CD4-positive, alpha-beta memory T cell (primary cell): ENCODE data around the gene MTUS2. TPM values are rescaled to one million over a fixed set of nuclear protein-coding genes. Genes with fewer than 3 reads are reported as not detected.

Source experiments
- CTCF ChIA-PET: fragments of 350-600 bp; sonication (Branson Sonifier 250); formaldehyde crosslinking; loops from one replicate; lab custom pipeline; 2021; ENCODE audit warnings: inconsistent platforms; ENCODE audit not compliant: partially characterized antibody; lab: Charles Lee
- POLR2A ChIA-PET: fragments of 350-600 bp; sonication (Branson Sonifier 250); formaldehyde crosslinking; loops from one replicate; lab custom pipeline; 2021; ENCODE audit not compliant: partially characterized antibody; lab: Charles Lee
- DNase-seq, 5 donors: peaks; one replicate each; pipeline versions ENCODE4 v3.0.0 to v3.0.0-alpha.2; 2020 to 2022; ENCODE audit warnings: mixed read lengths in 1 of 5
- H3K27ac ChIP-seq: one replicate; pipeline ENCODE4 v1.7.0; 2013; ENCODE audit warnings: low read depth, low read length
- H3K27me3 ChIP-seq: 2 replicates; pipeline ENCODE4 v1.7.0; 2013; ENCODE audit warnings: mild to moderate bottlenecking, low read length, moderate library complexity; ENCODE audit not compliant: insufficient read depth
- H3K36me3 ChIP-seq: 2 replicates; pipeline ENCODE4 v1.7.0; 2013; ENCODE audit warnings: mild to moderate bottlenecking, low read length, moderate library complexity; ENCODE audit not compliant: insufficient read depth
- H3K4me1 ChIP-seq: 2 replicates; pipeline ENCODE4 v1.7.0; 2013; ENCODE audit warnings: mild to moderate bottlenecking, low read length, moderate library complexity; ENCODE audit not compliant: insufficient read depth
- H3K4me3 ChIP-seq, 2 donors: one replicate each; pipeline ENCODE4 v1.7.0; 2013; ENCODE audit warnings: low read length in 2 of 2, mild to moderate bottlenecking in 1 of 2
- H3K9me3 ChIP-seq, 2 donors: one replicate each; pipeline ENCODE4 v1.7.0; 2013; ENCODE audit warnings: low read length in 2 of 2, control low read depth in 1 of 2; ENCODE audit not compliant: control insufficient read depth in 1 of 2
- H3K27ac Mint-ChIP-seq, 7 donors: one replicate each; pipeline ENCODE4 v1.8.0; 2020 to 2021; ENCODE audit warnings: mixed read lengths in 7 of 7, mild to moderate bottlenecking in 6 of 7, inconsistent platforms in 3 of 7, moderate library complexity in 3 of 7
- H3K27me3 Mint-ChIP-seq, 2 donors: one replicate each; pipeline ENCODE4 v1.8.0; 2020 to 2021; ENCODE audit warnings: mixed read lengths in 2 of 2
- H3K36me3 Mint-ChIP-seq, 2 donors: one replicate each; pipeline ENCODE4 v1.8.0; 2020 to 2021; ENCODE audit warnings: mixed read lengths in 2 of 2, inconsistent platforms in 1 of 2, mild to moderate bottlenecking in 1 of 2
- H3K4me1 Mint-ChIP-seq, 4 donors: one replicate each; pipeline ENCODE4 v1.8.0; 2020 to 2021; ENCODE audit warnings: mixed read lengths in 4 of 4, mild to moderate bottlenecking in 1 of 4
- H3K4me3 Mint-ChIP-seq, 8 donors: one replicate each; pipeline ENCODE4 v1.8.0; 2020 to 2021; ENCODE audit warnings: mixed read lengths in 8 of 8, mild to moderate bottlenecking in 7 of 8, moderate library complexity in 6 of 8, inconsistent platforms in 3 of 8
- H3K9me3 Mint-ChIP-seq, 8 donors: one replicate each; pipeline ENCODE4 v1.8.0; 2020 to 2021; ENCODE audit warnings: mixed read lengths in 8 of 8, mild to moderate bottlenecking in 5 of 8, inconsistent platforms in 3 of 8, moderate library complexity in 1 of 8
- intact Hi-C: fragments of 100-400 bp; cut with micrococcal nuclease; formaldehyde crosslinking; loops from one replicate; pipeline ENCODE4 v1.15.1; 2023
- polyA plus RNA-seq, 2 donors: library from polyadenylated mRNA; unstranded; fragments of 300-500 nt; fragmentation: Illumina TruSeq; gene quantifications; one replicate each; pipeline ENCODE4 v1.2.3, GENCODE V29; 2021
- total RNA-seq, 2 experiments: library from RNA; stranded (reverse); gene quantifications; one replicate each; pipeline ENCODE4 v1.2.3, GENCODE V29; 2021

Gene MTUS2
- total and polyA plus RNA-seq, 4 experiments from 2014 or later: 0.12 to 1.1 (median 0.60) TPM

DNA sequence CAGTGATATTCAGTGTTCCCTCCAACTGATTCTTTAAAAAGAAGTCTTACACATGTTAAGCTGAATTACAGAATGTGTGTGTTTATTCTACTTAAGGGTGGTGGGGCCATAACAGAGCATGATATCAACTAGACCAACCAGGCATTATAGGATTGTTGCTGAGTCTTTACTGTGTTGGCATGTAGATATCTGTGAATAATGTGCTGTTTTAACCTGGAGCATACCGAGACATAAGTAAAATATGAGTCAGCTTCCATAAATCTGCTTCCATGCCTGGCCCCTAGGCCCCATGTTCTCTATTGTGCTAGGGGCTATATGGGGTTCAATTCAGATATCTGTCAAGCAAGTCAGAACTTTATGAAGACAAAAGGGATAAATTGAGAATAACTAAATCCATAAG lies 295.7 kb downstream of the MTUS2 start:
- Mint-ChIP-seq H3K4me1 (no peaks in the 10 kb centered on the region), H3K9me3 (peaks cover 0 to 5% (median 0%) of the 10 kb centered on the region in 8 donors), H3K27ac (no peak overlapping the region), H3K36me3 (no peaks in the 10 kb centered on the region), H3K27me3 (no peaks in the 10 kb centered on the region), H3K4me3 (no peak overlapping the region)
- no peaks in the 10 kb centered on the region for H3K9me3 ChIP-seq
- ChIA-PET CTCF (no interaction called here), POLR2A (no interaction called here)
- intact Hi-C loops: no loop called here
- no peak overlapping the region for H3K4me3 ChIP-seq
- DNase-seq: no peak
- no peaks in the 10 kb centered on the region for H3K4me1 ChIP-seq
- H3K36me3 ChIP-seq: no peaks in the 10 kb centered on the region
- no peaks in the 10 kb centered on the region for H3K27me3 ChIP-seq
- H3K27ac ChIP-seq: no peak overlapping the region

DNA sequence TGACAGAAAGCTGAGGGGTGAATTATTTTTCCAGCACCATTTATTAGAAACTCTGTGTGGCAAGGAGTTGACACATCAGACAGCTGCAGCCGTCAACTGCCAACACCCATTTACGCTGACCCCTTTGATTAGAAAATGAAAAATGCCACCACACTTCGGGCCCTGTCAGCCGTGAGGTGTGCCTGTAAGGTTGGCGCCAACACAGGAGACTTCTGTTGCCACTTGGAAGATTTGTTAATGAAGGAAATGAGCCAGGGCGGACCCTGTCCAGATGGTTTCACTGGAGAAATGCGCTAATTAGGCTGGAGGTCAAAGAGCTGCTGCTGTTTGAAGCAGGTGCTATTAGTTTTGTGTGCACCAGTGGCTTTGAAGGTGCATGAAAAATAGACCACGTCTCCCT lies 297.5 kb downstream of the MTUS2 start:
- no peaks in the 10 kb centered on the region for H3K36me3 ChIP-seq
- Mint-ChIP-seq H3K36me3 (no peaks in the 10 kb centered on the region), H3K4me3 (no peak overlapping the region), H3K9me3 (peaks cover 0 to 5% (median 0%) of the 10 kb centered on the region in 8 donors), H3K27ac (no peak overlapping the region), H3K27me3 (no peaks in the 10 kb centered on the region), H3K4me1 (no peaks in the 10 kb centered on the region)
- no peak for DNase-seq
- no peaks in the 10 kb centered on the region for H3K4me1 ChIP-seq
- no peaks in the 10 kb centered on the region for H3K27me3 ChIP-seq
- no peak overlapping the region for H3K4me3 ChIP-seq
- no peaks in the 10 kb centered on the region for H3K9me3 ChIP-seq
- ChIA-PET POLR2A (no interaction called here), CTCF (no interaction called here)
- no peak overlapping the region for H3K27ac ChIP-seq
- intact Hi-C loops: no loop called here

DNA sequence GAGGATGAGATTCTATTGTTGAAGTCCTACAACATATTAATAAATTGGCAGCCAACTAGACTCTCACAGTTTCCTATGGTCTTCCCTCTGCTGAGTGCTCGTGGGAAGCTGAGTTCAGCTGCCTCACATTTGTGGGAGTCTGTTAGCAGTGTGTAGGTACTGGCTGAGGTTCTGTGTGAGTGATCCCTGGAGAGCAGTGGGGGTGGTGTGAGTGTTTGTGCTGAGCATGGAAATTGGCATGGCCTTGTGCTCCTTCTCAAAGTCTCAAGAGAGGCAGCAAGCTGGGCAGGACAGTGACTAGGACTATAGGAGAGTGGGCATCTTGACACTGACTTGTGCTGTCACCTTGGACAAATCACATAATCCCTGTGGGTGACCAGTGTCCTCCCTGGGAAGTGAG lies 298.3 kb downstream of the MTUS2 start:
- Histone ChIP-seq H3K9me3 (no peaks in the 10 kb centered on the region), H3K4me1 (no peaks in the 10 kb centered on the region), H3K27ac (no peak overlapping the region), H3K36me3 (no peaks in the 10 kb centered on the region), H3K27me3 (no peaks in the 10 kb centered on the region), H3K4me3 (no peak overlapping the region)
- ChIA-PET CTCF (no interaction called here), POLR2A (no interaction called here)
- no peak for DNase-seq
- Mint-ChIP-seq H3K4me1 (no peaks in the 10 kb centered on the region), H3K27ac (peak overlapping the region in 2 of 7 donors; percentile 14 to 54), H3K27me3 (no peaks in the 10 kb centered on the region), H3K4me3 (no peak overlapping the region), H3K36me3 (no peaks in the 10 kb centered on the region), H3K9me3 (peaks cover 0 to 5% (median 0%) of the 10 kb centered on the region in 8 donors)
- intact Hi-C loops: no loop called here

DNA sequence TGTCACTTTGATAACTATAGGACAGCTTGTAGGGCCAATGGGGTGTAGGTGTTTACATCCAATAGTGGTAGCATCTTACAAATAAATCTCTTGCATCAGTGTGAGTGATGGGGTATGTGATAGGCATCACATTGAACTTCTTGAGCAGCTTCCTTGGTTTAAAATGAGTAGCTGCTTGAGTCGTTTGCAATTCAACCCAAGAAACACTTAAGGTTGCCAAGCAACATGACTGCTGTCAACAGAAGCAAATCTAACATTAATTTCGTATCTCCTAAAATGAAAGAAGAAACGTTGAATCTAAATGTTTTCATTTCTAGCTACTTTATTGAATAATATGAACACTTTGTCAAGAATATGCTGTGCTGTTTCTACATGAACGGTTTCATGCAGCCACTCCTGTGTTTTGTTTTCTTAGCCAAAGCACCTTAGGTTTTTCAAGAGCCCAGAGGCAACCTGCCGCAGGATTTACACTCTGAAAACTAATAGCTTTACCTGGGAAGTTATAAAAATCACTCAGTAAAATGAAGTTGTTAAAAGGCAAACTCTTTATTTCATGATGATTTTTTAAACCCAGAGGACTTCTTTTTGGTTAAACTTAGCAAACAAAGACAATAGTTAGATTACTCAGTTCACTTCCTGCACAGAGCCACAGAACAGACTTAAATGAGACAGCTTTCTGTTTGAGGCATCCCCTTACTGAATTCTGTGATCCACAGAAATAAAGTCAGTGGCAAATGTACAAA lies 305.2 kb downstream of the MTUS2 start:
- Histone ChIP-seq H3K27ac (peak overlapping the region; percentile 35), H3K27me3 (no peaks in the 10 kb centered on the region), H3K9me3 (no peaks in the 10 kb centered on the region), H3K4me1 (peaks cover 15% of the 10 kb centered on the region), H3K36me3 (no peaks in the 10 kb centered on the region), H3K4me3 (no peak overlapping the region)
- Mint-ChIP-seq H3K9me3 (peaks cover 0 to 5% (median 0%) of the 10 kb centered on the region in 8 donors), H3K4me3 (peak overlapping the region; percentile 14 to 89 (median 74)), H3K27me3 (no peaks in the 10 kb centered on the region), H3K36me3 (no peaks in the 10 kb centered on the region), H3K27ac (peak overlapping the region; percentile 69 to 95 (median 91)), H3K4me1 (peaks cover 5 to 26% (median 15%) of the 10 kb centered on the region in 4 donors)
- DNase-seq: peak; percentile 26 to 58 (median 43)
- POLR2A ChIA-PET: interaction anchor here (0.7 to 1.4 kb wide), 3 partner anchors 31 to 44 kb away, joined by 3 to 5 read pairs (median 3); no protein-coding TSS in a partner anchor
- intact Hi-C loops: loop anchor here (2.0 kb wide), 1 partner anchor 45 kb away; no protein-coding TSS in a partner anchor
- CTCF ChIA-PET: no interaction called here

DNA sequence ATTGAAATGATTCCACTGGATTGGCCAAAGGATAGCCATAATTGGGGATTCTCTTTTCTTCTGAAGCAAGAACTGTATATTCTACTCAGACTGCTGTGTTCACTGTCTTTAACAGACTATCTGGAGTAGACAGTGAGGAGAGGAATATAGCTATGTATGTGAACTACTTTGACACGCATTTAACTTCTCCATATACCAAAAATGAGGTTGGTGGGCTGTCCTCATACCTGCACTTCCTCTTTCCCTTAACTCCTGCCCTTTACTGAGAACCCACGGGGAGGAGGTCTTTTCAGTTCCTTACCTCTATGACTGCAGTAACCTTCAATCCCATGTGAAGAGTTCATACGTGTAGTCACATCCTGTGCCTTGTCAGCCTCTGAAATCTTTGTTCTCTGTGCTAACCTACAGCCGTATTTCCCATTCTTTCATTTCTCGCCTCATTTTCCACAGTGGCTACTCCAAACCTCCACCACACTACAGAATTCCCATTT lies 305.8 kb downstream of the MTUS2 start:
- CTCF ChIA-PET: no interaction called here
- H3K4me3 Mint-ChIP-seq: peak overlapping the region in 7 of 8 donors; percentile 66 to 89 (median 76)
- intact Hi-C loops: loop anchor here (2.0 kb wide), 1 partner anchor 45 kb away; no protein-coding TSS in a partner anchor
- Histone ChIP-seq H3K27ac (peak overlapping the region; percentile 35), H3K27me3 (no peaks in the 10 kb centered on the region), H3K9me3 (no peaks in the 10 kb centered on the region), H3K4me1 (peaks cover 15% of the 10 kb centered on the region), H3K4me3 (no peak overlapping the region), H3K36me3 (no peaks in the 10 kb centered on the region)
- H3K27ac Mint-ChIP-seq: peak overlapping the region; percentile 69 to 95 (median 93)
- DNase-seq: peak in 4 of 5 donors; percentile 11 to 27 (median 22)
- no peaks in the 10 kb centered on the region for H3K27me3 Mint-ChIP-seq
- H3K4me1 Mint-ChIP-seq: peaks cover 5 to 26% (median 15%) of the 10 kb centered on the region in 4 donors
- POLR2A ChIA-PET: interaction anchor here (0.7 to 1.4 kb wide), 3 partner anchors 32 to 45 kb away, joined by 3 to 5 read pairs (median 3); no protein-coding TSS in a partner anchor
- H3K9me3 Mint-ChIP-seq: peaks cover 0 to 5% (median under 1%) of the 10 kb centered on the region in 8 donors
- no peaks in the 10 kb centered on the region for H3K36me3 Mint-ChIP-seq

DNA sequence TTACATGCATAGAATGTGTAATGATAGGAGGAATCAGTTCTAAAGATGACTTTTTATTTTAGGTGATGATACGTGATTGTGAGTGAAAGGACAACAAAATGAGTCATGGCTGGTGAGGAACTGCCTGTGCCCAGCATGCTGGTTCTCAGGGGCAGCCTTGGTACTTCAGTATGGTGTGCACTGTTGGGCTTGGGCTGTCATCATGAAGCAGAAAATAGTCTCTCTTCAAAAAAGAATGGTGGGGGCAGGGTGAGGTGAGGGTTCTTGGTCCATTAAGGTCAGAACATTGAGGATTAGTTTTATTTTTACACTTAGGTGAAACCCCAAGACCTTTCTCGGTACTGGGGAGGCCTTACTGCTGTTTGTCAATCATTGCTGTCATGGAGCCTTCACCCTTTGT lies 309.5 kb downstream of the MTUS2 start:
- Mint-ChIP-seq H3K27ac (no peak overlapping the region), H3K9me3 (peaks cover 0 to 5% (median under 1%) of the 10 kb centered on the region in 8 donors), H3K4me1 (peaks cover 5 to 24% (median 17%) of the 10 kb centered on the region in 4 donors), H3K36me3 (no peaks in the 10 kb centered on the region), H3K27me3 (no peaks in the 10 kb centered on the region), H3K4me3 (no peak overlapping the region)
- Histone ChIP-seq H3K4me3 (no peak overlapping the region), H3K27ac (no peak overlapping the region), H3K36me3 (no peaks in the 10 kb centered on the region), H3K4me1 (peaks cover 13% of the 10 kb centered on the region), H3K27me3 (no peaks in the 10 kb centered on the region), H3K9me3 (no peaks in the 10 kb centered on the region)
- ChIA-PET CTCF (no interaction called here), POLR2A (no interaction called here)
- intact Hi-C loops: no loop called here
- DNase-seq: no peak

DNA sequence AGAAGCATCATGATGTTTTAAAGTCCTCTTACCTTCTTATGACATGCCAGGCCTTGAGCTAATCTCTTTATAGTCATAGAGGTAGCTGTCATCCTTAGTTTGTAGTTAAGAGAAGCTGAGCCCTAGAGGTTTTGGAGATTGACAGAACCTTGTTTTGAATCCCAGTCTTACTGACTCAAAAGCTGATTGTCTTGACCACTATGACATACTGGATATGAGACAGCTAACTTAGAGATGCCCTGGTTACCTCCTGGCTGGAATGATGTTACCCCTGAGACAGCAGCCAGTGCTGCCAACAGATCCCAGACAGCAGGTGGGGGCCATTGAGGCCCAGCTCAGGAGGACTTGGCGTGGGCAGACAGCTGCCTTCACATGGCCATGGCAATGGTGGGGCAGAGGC lies 311.0 kb downstream of the MTUS2 start:
- no peak for DNase-seq
- H3K9me3 Mint-ChIP-seq: peaks cover 0 to 6% (median 2%) of the 10 kb centered on the region in 8 donors
- CTCF ChIA-PET: no interaction called here

More for the DNA sequence above, 311.0 kb downstream of the MTUS2 start:
- POLR2A ChIA-PET: no interaction called here
- H3K4me3 Mint-ChIP-seq: no peak overlapping the region
- H3K4me3 ChIP-seq: no peak overlapping the region
- intact Hi-C loops: no loop called here
- no peak overlapping the region for H3K27ac Mint-ChIP-seq
- H3K36me3 Mint-ChIP-seq: no peaks in the 10 kb centered on the region
- peaks cover 2 to 17% (median 8%) of the 10 kb centered on the region in 4 donors for H3K4me1 Mint-ChIP-seq
- no peak overlapping the region for H3K27ac ChIP-seq
- H3K27me3 ChIP-seq: no peaks in the 10 kb centered on the region
- H3K9me3 ChIP-seq: no peaks in the 10 kb centered on the region
- peaks cover 9% of the 10 kb centered on the region for H3K4me1 ChIP-seq
- H3K27me3 Mint-ChIP-seq: no peaks in the 10 kb centered on the region
- H3K36me3 ChIP-seq: no peaks in the 10 kb centered on the region
